Left cardiac atrium (tissue), 4 donors: Measurements from ENCODE around the gene CREBZF. TPM values are rescaled to one million over a fixed set of nuclear protein-coding genes. Genes with fewer than 3 reads are reported as not detected.

Experiments
- ATAC-seq, 2 donors: fragments of 200-7000 bp; cut with Tn5 transposase; one replicate each; pipeline ENCODE4 v1.9.1; 2020; ENCODE audit warnings: mild to moderate bottlenecking in 2 of 2, moderate library complexity in 2 of 2
- DNase-seq: peaks from one replicate; pipeline ENCODE4 v3.0.0-alpha.2; 2020
- intact Hi-C, 2 donors: fragments of 100-400 bp; cut with DNase I; formaldehyde crosslinking; loops; one replicate each; pipeline versions ENCODE4 v1.14.1 to v1.15.1; 2022 to 2023
- long read RNA-seq: library from polyadenylated mRNA; unstranded; transcript quantifications from one replicate; pipeline ENCODE4 v2.0.0, GENCODE V29; 2021
- total RNA-seq, 2 donors: library from RNA; stranded (reverse); fragmentation: NEBNext Ultra II Directional; extraction: Animal tissue kit (Norgen Biotek cat#: 25700); gene quantifications; one replicate each; pipeline ENCODE4 v1.2.1, GENCODE V29; 2021
- donor health status: DM: no; HTN: yes; CAD: no.
- donor health status: DM: no; HTN: yes; CAD: no; lungs with severe emphysema.
- donor health status: DM: yes; HTN: yes; CAD: no.
- donor health status: Dilated cardiomyopathy.

The CREBZF gene, protein sequence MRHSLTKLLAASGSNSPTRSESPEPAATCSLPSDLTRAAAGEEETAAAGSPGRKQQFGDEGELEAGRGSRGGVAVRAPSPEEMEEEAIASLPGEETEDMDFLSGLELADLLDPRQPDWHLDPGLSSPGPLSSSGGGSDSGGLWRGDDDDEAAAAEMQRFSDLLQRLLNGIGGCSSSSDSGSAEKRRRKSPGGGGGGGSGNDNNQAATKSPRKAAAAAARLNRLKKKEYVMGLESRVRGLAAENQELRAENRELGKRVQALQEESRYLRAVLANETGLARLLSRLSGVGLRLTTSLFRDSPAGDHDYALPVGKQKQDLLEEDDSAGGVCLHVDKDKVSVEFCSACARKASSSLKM
- total RNA-seq: 10 to 100 TPM; 13.8 to 17.1 TPM
- long read RNA-seq, full-length matches to known transcripts: 17 of 26 reads
- long read RNA-seq, partial matches to known transcripts: 8 of 26 reads
- long read RNA-seq, other reads (novel, unspliced or antisense): 1 of 26 reads

- ATAC-seq (peak; percentile 97), DNase-seq (peak; percentile 94)
- intact Hi-C loops: no loop called here
These were observed at the start of gene CREBZF for GRCh38 chr11:85664615-85665481. Gene CREBZF, minus strand, starts transcription at chr11:85665129. Its CDS starts 254 bp downstream, at chr11:85664875.

DNA sequence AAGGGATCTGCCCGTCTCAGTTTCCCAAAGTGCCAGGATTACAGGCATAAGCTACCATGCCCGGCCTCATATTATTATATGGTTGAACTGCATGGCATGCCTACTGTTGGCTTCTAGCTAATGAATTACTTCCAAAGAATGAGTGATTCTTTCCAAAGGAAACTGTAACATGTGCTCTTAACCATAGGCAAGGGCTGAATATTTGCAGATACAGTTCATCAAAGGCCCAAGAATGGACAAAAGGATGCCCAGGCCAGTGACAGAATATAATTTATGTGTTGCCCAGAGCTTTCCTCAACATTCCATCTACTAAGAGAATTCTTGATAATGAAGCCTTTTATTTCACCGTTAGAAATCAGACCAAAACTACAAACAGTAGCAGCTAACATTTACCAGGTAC, 48.0 kb upstream of the CREBZF start:
- ATAC-seq: no peak
- DNase-seq: no peak
- intact Hi-C loops: no loop called here

DNA sequence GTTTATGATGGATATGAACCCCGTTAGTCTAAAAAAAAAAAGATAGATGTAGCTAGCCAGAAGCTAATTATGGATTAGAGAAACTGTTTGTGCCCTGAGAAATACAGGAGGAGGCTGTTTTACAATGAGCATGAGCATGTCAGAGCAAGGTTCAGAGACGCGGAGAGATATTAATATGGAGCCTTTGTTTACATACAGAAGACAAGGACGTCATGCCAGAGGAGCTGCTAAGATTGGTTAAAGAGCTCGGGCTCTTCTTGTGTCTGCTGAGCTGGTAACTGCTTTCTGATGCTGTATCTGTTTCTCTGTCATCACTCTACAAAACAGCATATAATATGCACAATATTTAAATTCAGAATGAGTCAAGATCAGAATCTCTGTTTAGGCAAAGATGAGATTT, 46.0 kb upstream of the CREBZF start:
- ATAC-seq: no peak
- intact Hi-C loops: no loop called here
- DNase-seq: no peak

DNA sequence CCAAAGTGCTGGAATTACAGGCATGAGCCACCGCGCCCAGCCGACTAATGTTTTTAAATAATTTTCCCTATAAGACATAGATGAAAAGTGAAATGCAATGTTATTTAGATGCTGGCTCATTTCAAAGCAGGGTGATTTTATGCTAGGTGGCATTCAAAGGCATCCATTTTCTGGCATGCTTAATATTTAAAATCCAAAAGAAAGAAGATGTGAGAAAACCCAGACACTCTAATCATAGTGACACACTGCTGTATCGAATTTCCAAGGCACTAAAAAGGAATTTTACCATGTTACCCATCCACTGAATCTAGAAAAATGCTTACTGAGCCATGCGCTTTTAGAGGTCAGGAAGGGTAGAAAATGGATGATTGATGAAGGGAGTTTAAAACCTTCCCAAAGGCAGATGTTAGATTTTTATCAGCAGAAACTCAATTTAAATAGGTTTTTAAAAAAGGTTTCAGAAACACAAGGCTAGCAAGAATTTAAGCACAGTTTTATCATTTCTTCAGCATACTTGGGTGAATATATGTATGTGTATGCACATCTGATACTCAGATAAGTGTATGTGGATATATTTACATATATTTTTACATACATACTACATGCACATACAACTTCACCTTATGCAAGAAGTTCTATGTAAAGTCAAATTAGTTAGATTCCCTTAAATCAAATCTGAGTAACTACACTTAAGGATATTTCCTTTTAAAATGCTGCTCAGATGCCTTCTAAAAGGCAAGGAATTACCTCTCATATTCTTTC, 45.2 kb upstream of the CREBZF start:
- DNase-seq: no peak
- no peak for ATAC-seq
- intact Hi-C loops: no loop called here

DNA sequence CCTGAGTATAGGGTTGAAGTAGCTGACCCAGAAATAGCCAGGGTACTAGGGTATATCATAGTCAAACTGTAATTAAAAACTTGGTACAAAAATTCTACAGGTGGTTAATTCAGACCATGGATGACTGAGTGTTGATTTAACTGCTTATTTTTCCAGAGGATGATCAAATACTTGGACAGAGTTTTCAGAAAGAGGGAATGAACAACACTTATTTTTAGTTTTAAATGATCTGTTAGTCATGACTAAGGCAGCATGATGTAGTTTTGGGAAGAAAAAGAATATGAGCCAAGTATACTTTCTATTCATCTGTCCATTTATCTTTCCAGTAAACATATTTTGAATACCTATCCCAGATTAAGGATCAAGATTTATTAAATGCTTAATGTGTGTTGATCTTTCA, 40.9 kb upstream of the CREBZF start:
- intact Hi-C loops: no loop called here
- no peak for ATAC-seq
- DNase-seq: no peak

DNA sequence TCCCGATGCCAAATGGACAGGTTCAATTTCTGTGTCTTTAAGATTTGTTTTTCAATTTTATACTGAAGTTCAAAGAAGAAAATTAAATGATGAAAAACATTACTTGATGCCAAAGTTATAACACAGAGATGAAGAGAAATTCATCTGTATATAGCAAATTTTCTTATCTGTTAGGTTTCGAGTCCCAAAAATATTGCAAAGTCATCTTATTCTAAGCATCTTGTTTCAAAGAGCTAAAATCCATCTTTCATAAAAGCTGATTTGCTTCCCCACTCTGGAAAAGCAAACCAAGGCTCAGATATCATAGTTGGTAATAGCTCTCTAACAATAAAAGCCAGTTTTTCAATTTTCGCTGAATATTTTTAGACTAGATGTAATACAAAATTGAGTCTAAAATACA, 40.0 kb upstream of the CREBZF start:
- intact Hi-C loops: no loop called here
- ATAC-seq: no peak
- DNase-seq: no peak

GRCh38 chr11:85699957-85700741, 35.2 kb upstream of the CREBZF start:
- DNase-seq (no peak), ATAC-seq (no peak)
- intact Hi-C loops: loop anchor here (5.0 to 10.0 kb wide), 2 partner anchors 122 to 125 kb away; no protein-coding TSS in a partner anchor

DNA sequence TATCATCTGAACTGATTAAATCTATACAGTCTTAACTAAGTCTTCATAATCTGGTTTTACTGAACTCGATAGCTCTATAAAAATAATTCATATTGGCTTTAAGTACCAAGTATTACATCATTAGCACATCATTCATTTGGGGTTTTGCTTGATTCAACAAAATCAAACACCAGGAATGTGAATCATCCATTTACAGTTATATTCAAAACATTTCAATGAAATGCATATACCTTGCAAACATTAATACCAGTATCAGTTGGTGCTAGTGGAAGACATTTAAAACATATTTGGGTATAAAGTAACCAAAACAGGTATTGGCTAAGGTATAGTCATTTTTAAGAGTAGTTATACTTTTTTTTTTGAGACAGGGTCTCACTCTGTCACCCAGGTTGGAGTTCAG, 33.3 kb upstream of the CREBZF start:
- no peak for ATAC-seq
- DNase-seq: no peak
- intact Hi-C loops: loop anchor here (5.0 to 10.0 kb wide), 2 partner anchors 124 to 127 kb away; no protein-coding TSS in a partner anchor

DNA sequence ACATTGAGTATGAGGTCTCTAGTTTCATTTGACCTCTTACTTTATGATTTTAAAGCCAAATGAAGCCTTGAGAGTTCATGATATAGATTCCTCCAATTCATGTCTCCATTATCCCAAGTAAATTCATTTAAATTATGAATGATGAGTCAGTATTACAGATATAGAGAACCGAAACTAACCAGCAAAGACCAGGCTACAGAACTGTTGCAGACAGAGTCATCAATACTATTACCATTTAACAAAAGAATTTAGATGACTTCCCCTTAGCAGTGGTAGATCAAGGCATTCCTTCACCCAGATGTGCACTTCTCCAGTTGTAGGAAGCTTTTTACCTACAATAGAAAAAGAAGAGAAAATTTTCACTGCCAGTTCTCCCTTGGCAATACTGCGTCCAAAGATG, 32.8 kb upstream of the CREBZF start:
- intact Hi-C loops: loop anchor here (5.0 to 10.0 kb wide), 2 partner anchors 125 to 127 kb away; no protein-coding TSS in a partner anchor
- ATAC-seq (no peak), DNase-seq (no peak)

DNA sequence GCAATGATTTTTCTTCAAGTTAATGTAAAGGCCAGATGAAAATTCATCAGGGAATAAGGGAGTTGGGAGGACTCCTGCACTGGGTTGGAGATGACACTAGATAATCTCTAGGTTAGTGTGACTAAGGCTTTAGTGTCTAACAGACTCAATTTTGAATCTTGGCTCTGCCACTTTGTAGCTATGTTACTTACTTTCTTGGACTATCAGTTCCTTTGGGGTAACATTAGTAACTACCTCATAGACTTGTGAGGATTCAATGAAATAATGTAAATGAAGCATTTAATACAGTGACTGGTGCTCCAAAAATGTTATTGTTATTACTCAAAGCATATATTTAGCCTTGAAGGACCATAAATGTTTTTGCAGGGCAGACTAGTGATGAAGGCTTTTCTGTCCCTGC, 30.6 kb upstream of the CREBZF start:
- intact Hi-C loops: loop anchor here (5.0 to 10.0 kb wide), 2 partner anchors 127 to 129 kb away; no protein-coding TSS in a partner anchor
- DNase-seq: no peak
- no peak for ATAC-seq

- ATAC-seq: no peak
- no peak for DNase-seq
- intact Hi-C loops: loop anchor here in 1 of 2 donors (10.0 kb wide), 1 partner anchor 130 kb away; no protein-coding TSS in a partner anchor
These were observed 29.6 kb upstream of the CREBZF start for GRCh38 chr11:85694385-85694980.

DNA sequence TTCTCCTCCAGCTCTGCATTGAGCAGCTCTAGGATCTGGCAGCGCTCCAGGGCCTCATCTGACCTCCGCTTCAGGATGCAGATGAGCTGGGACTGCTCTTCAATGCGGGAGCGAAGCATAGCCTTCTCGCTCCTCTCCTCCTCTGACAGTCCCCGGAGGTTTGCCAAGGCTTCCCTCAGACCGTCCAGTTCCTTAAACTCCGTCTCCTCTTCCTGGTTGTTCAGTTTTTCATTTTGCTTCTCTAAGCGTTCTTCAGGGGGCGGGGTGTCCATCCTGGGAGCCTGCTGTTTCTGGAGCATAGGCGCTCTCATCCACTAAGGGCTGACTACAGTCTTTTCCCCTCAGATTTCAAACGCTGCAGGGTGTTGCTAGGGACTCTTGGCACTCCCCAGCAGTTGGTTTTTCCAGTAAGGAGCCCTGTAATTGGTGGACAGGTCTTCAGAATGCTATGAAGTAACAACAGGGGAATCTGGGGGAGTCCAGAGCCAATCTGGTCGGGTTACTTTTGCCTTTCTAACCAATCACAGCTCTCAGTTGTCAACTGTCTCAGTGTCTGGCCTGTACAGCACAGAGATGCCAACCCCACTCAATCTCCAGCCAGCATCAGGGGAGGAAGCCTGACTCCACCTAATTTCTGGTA, 21.0 kb upstream of the CREBZF start, which contains the start of gene CCDC89:
TSS of gene CCDC89 (minus strand) at position 376 of the 640 bp plus-strand sequence. CDS start at position 311, 65 bp downstream.
- peak; percentile 80 for DNase-seq

DNA sequence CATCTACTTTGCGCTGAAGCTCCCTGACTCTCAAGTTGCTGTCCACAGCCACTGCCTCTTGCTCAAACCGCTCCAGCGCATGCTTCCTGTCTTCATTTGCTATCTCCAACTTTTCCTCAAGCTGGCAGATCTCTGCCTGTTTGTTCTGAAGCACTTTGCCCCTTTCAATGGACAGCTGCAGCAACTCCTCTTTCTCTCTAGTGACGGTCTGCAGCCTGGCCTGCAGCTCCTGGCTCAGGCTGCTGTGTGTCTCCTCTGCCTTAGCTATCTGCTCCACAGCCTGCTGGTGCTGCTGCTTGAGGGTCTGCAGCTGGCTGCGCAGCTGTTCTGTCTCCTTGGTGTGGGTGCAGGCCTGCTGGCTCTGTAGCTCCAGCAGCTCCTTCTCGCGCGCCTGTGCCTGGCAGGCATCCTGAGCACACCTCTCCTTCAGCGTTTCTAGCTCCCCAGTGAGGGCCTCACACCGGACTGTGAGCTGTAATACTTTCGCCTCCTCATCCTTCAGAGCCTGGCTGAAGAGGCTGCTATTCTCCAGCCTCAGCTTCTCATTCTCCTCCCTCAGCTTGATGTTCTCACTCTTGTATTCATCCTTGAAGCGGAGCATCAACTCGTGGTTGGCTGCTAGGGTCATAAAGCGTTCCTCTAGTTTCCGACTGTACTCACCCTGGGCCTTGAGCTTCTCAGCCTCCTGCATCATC, 20.3 kb upstream of the CREBZF start:
- intact Hi-C loops: no loop called here
- ATAC-seq: peak; percentile 12 to 38
- no peak for DNase-seq

More for the DNA sequence above, 21.0 kb upstream of the CREBZF start, which contains the start of gene CCDC89:
- intact Hi-C loops: no loop called here
- ATAC-seq: peak; percentile 94 to 97

DNA sequence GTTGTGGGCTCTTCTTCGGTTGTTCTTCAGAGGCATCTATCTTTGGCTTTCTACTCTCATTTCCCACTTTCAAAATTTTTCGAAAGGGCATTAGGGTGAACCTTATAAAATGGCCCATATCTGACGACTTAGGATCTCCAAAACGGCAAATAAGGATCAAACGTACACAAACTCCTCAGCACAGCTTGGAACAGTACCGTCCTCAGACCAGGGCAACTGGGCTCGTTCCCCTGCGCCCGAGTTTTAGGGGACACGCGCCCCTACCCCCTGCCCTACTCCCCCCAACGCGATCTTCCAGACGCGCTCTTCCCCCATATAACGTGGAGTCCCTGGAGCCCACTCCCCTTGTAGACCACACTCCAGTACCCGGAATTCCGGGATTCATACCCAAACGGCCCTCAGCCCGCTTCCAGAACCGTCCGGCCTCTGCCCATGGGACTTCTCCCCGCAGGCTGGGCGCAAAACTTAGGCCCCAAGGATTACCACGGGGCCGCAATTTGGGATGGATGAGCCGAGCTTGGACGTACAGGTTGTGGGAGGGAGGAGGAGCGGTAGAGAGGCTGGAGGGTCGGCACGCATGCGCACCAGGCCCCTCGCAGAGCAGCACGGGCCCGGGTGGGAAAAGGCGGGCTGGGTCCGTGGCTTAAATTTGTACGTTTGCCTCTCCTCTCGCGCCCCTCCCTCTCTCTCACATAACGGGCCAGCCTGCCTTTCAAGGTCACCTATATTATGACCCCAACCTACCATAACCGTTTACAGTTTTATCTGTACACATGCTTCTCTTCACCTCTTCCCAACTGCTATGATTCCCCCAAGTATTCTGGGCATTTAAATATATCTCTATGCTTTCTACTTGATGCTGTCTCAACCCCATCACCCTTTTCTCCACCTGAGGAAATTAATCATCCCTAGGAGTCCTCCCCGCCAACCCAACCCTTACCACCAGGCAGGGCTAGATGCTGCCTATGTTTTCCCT, 17.7 kb upstream of the CREBZF start:
- ATAC-seq (peak in 1 of 2 donors; percentile 68), DNase-seq (peak; percentile 85)
- intact Hi-C loops: no loop called here

GRCh38 chr11:85680897-85681296, 16.0 kb upstream of the CREBZF start:
- no peak for ATAC-seq
- no peak for DNase-seq
- intact Hi-C loops: no loop called here
